ENCODE measurements around the gene DUS3L. TPM values are rescaled to one million over a fixed set of nuclear protein-coding genes. Genes with fewer than 3 reads are reported as not detected.

DUS3L gene
- total and polyA plus RNA-seq, 2 of the 8 experiments (the other 6 are each of a cell fraction or from before 2014, with no cell fraction given), result 37.6 to 39.1 TPM

GRCh38 chr19:5778402-5778801 lies 12.6 kb downstream of the DUS3L start:
- CTCF ChIA-PET (ENCODE audit: partially characterized antibody), result no interaction called here

More at GRCh38 chr19:5778402-5778801, 12.6 kb downstream of the DUS3L start:
- Histone ChIP-seq H3K4me2 (ENCODE audit: insufficient read depth in 1 of 2, low read depth in 2 of 2, low read length in 2 of 2) (no peak overlapping the region), H3K18ac (ENCODE audit: extremely low read depth, low read length) (no peak overlapping the region), H2BK5ac (ENCODE audit: low read depth, low read length) (no peak overlapping the region), H3K9ac (replicated peaks in 1 of 4; ENCODE audit: extremely low read depth in 1 of 4, low read depth in 3 of 4, low read length in 3 of 4) (no peak overlapping the region), H4K8ac (ENCODE audit: extremely low read depth, insufficient read depth, low read length) (no peak overlapping the region), H3K14ac (ENCODE audit: insufficient read length) (no peak overlapping the region), H3K4ac (replicated peaks; ENCODE audit: insufficient read length, low read depth, low read length) (no peak overlapping the region), H2AK5ac (ENCODE audit: low read depth, low read length) (no peak overlapping the region), H4K20me1 (replicated peaks in 1 of 2; ENCODE audit: control insufficient read depth in 1 of 2, insufficient read depth in 2 of 2, low read length in 2 of 2) (peaks cover 0 to 1% of the 10 kb centered on the region in 2 experiments), H2AFZ (ENCODE audit: low read length) (no peak overlapping the region), H3K79me2 (ENCODE audit: control insufficient read depth in 1 of 2, insufficient read depth in 2 of 2, low read length in 2 of 2) (no peaks in the 10 kb centered on the region), H3K23ac (ENCODE audit: insufficient read length) (no peak overlapping the region), H2BK12ac (ENCODE audit: low read depth, low read length) (no peak overlapping the region), H3K4me3 (ENCODE audit: extremely low read depth in 1 of 4, insufficient read depth in 2 of 4, low read depth in 3 of 4, low read length in 4 of 4) (no peak overlapping the region), H2BK120ac (replicated peaks; ENCODE audit: low read depth, low read length) (no peak overlapping the region), H3K79me1 (ENCODE audit: low read depth, low read length) (no peaks in the 10 kb centered on the region), H4K91ac (replicated peaks; ENCODE audit: insufficient read length, low read length) (no peak overlapping the region), H3K27me3 (replicated peaks in 1 of 4; ENCODE audit: control insufficient read depth in 3 of 4, extremely low read depth in 1 of 4, insufficient read depth in 3 of 4, low read length in 3 of 4) (no peaks in the 10 kb centered on the region; a peak in 2 of 7 replicates), H3K4me1 (replicated peaks in 1 of 4; ENCODE audit: control insufficient read depth in 3 of 4, insufficient read depth in 4 of 4, low read length in 3 of 4) (no peaks in the 10 kb centered on the region), H3K27ac (ENCODE audit: low read depth, low read length) (no peak overlapping the region), H2BK20ac (ENCODE audit: low read length) (no peak overlapping the region), H3K23me2 (ENCODE audit: low read depth, low read length) (no peaks in the 10 kb centered on the region), H3K56ac (replicated peaks; ENCODE audit: insufficient read length, low read depth, low read length) (no peak overlapping the region), H3K9me3 (ENCODE audit: insufficient read depth in 2 of 2, low read depth in 1 of 2, low read length in 1 of 2) (no peaks in the 10 kb centered on the region), H4K5ac (ENCODE audit: insufficient read length, low read depth, low read length) (no peak overlapping the region), H2BK15ac (ENCODE audit: low read length) (no peak overlapping the region), H3K36me3 (ENCODE audit: control insufficient read depth in 2 of 4, insufficient read depth in 4 of 4, low read length in 3 of 4) (peaks cover 0 to 2% (median 0%) of the 10 kb centered on the region in 4 experiments; a peak in 1 of 8 replicates)
- DNase-seq (ENCODE audit: low read depth in 1 of 2, low spot score in 2 of 2) (no peak), FAIRE-seq (no peak)
- POLR2A ChIA-PET (ENCODE audit: partially characterized antibody), result interaction anchor here (1.3 to 4.6 kb wide), 2 partner anchors 12 to 87 kb away, joined by 4 to 32 read pairs; partner anchors contain the start of gene DUS3L
- TF ChIP-seq EGR1 (IDR thresholded peaks at IDR 0.05; ENCODE audit: borderline replicate concordance, low read depth, low read length) (no peak), E2F6 (IDR thresholded peaks at IDR 0.05) (no peak), EZH2 (IDR thresholded peaks at IDR 0.05; ENCODE audit: low read depth, low read length, severe bottlenecking) (no peak), CEBPB (IDR thresholded peaks at IDR 0.05; ENCODE audit: low read depth, low read length) (no peak), SIRT6 (IDR thresholded peaks at IDR 0.05; ENCODE audit: low read length) (no peak)
- 92% methylated on average over 17 of the region's 17 CpGs; no CpG with 5 or more reads in 1 of the 2 experiments for WGBS, 2 experiments (ENCODE audit: extremely low coverage in 1 of 2, insufficient coverage in 1 of 2, insufficient read length in 1 of 2, insufficient replicate concordance in 2 of 2, low coverage in 1 of 2, low lambda C conversion rate in 2 of 2, missing lambda C conversion rate in 1 of 2)
